Keratinocyte (primary cell): ENCODE measurements around the gene DEXI. TPM values are rescaled to one million over a fixed set of nuclear protein-coding genes. Genes with fewer than 3 reads are reported as not detected.

Experiments
- DNase-seq: peaks from one replicate; pipeline ENCODE4 v3.0.0-alpha.2; 2011; ENCODE audit warnings: low read depth, missing footprints, low spot score
- FAIRE-seq: peaks from 2 replicates; lab custom pipeline; 2011; peaks lifted over from hg19 to GRCh38; lab: Jason Lieb, UNC
- H2AFZ ChIP-seq: 2 replicates; pipeline ENCODE4 v1.6.0; 2012; ENCODE audit warnings: low read length, control low read depth, inconsistent platforms; ENCODE audit not compliant: control insufficient read depth
- H3K27ac ChIP-seq: 2 replicates; pipeline ENCODE4 v1.5.1; 2011; ENCODE audit warnings: low read length; ENCODE audit not compliant: control insufficient read depth, insufficient read depth
- H3K27me3 ChIP-seq: 3 replicates; pipeline ENCODE4 v1.6.0; 2011; ENCODE audit warnings: low read length; ENCODE audit not compliant: control insufficient read depth, insufficient read depth; ENCODE audit errors: extremely low read depth
- H3K36me3 ChIP-seq, 2 experiments: 2 replicates in 1 of 2; 3 replicates in 1 of 2; pipeline ENCODE4 v1.5.1; 2011; ENCODE audit warnings: low read length in 2 of 2, mild to moderate bottlenecking in 1 of 2; ENCODE audit not compliant: control insufficient read depth in 2 of 2, insufficient read depth in 2 of 2; ENCODE audit errors: extremely low read depth in 1 of 2
- H3K4me1 ChIP-seq: 3 replicates; pipeline ENCODE4 v1.5.1; 2011; ENCODE audit warnings: low read length; ENCODE audit not compliant: control insufficient read depth, insufficient read depth; ENCODE audit errors: extremely low read depth
- H3K4me2 ChIP-seq: 3 replicates; pipeline ENCODE4 v1.6.0; 2011; ENCODE audit warnings: low read depth, low read length; ENCODE audit not compliant: control insufficient read depth, insufficient read depth; ENCODE audit errors: extremely low read depth
- H3K4me3 ChIP-seq, 3 experiments: fragments of 200-600 bp in 1 of 3; sonication (generic) in 1 of 3; 2 replicates in 2 of 3; 3 replicates in 1 of 3; pipeline ENCODE4 v1.5.1; 2011 to 2016; ENCODE audit warnings: low read length in 3 of 3, mild to moderate bottlenecking in 3 of 3, control low read depth in 2 of 3, inconsistent platforms in 1 of 3, low read depth in 1 of 3, mixed read lengths in 1 of 3, mixed run types in 1 of 3, moderate library complexity in 1 of 3; ENCODE audit not compliant: control insufficient read depth in 2 of 3, insufficient read depth in 2 of 3; ENCODE audit errors: extremely low read depth in 1 of 3
- H3K79me2 ChIP-seq: 2 replicates; pipeline ENCODE4 v1.6.0; 2012; ENCODE audit warnings: low read length; ENCODE audit not compliant: control insufficient read depth, insufficient read depth
- H3K9ac ChIP-seq: 3 replicates; pipeline ENCODE4 v1.6.0; 2011; ENCODE audit warnings: low read length; ENCODE audit not compliant: control insufficient read depth, insufficient read depth; ENCODE audit errors: extremely low read depth
- H3K9me1 ChIP-seq: 3 replicates; pipeline ENCODE4 v1.6.0; 2011; ENCODE audit warnings: low read length; ENCODE audit not compliant: control insufficient read depth, insufficient read depth; ENCODE audit errors: extremely low read depth
- H3K9me3 ChIP-seq: 2 replicates; pipeline ENCODE4 v1.5.1; 2012; ENCODE audit warnings: low read depth, low read length; ENCODE audit not compliant: control insufficient read depth
- H4K20me1 ChIP-seq: 3 replicates; pipeline ENCODE4 v1.6.0; 2011; ENCODE audit warnings: low read length; ENCODE audit not compliant: control insufficient read depth, insufficient read depth; ENCODE audit errors: extremely low read depth
- EZH2 ChIP-seq: IDR thresholded peaks from one replicate; pipeline ENCODE4 v1.6.1; 2012; ENCODE audit warnings: inconsistent platforms, mild to moderate bottlenecking, low read length, moderate library complexity
- dilution Hi-C: fragments of 300-500 bp; cut with MboI; formaldehyde crosslinking; loops from one replicate; pipeline ENCODE4 v1.7.0; 2020; ENCODE audit warnings: low sequenced_read_pairs; ENCODE audit not compliant: extremely low pct_ligation_motif_present
- polyA plus RNA-seq, 5 experiments: library from polyadenylated mRNA; depleted of rRNA in 3 of 5; stranded (reverse) in 3 of 5; stranded (forward) in 1 of 5; unstranded in 1 of 5; fragments of >200 nt; gene quantifications; 1 replicate in 1 of 5; 2 replicates in 3 of 5; 3 replicates in 1 of 5; pipeline versions ENCODE4 v1.2.1 to v1.2.3, GENCODE V29; 2011 to 2012; ENCODE audit warnings: missing spikeins in 2 of 5, low read depth in 1 of 5, low replicate concordance in 1 of 5
- TF ChIP-seq, protein P1 (sequence below), 3 experiments: IDR thresholded peaks in 1 of 3; conservative IDR thresholded peaks in 1 of 3; optimal IDR thresholded peaks in 1 of 3; 2 replicates in 2 of 3; 3 replicates in 1 of 3; pipeline versions ENCODE3 to v1.5.1; 2011; ENCODE audit warnings: low read length in 3 of 3, mild to moderate bottlenecking in 3 of 3, moderate library complexity in 2 of 3, control low read depth in 1 of 3, inconsistent platforms in 1 of 3; ENCODE audit not compliant: insufficient read depth in 2 of 3; ENCODE audit errors: extremely low read depth in 1 of 3

Gene DEXI
- polyA plus RNA-seq, 1 donor (not counting 4 experiments of a cell fraction or from before 2014, with no cell fraction given), result 25.9 TPM

DNA sequence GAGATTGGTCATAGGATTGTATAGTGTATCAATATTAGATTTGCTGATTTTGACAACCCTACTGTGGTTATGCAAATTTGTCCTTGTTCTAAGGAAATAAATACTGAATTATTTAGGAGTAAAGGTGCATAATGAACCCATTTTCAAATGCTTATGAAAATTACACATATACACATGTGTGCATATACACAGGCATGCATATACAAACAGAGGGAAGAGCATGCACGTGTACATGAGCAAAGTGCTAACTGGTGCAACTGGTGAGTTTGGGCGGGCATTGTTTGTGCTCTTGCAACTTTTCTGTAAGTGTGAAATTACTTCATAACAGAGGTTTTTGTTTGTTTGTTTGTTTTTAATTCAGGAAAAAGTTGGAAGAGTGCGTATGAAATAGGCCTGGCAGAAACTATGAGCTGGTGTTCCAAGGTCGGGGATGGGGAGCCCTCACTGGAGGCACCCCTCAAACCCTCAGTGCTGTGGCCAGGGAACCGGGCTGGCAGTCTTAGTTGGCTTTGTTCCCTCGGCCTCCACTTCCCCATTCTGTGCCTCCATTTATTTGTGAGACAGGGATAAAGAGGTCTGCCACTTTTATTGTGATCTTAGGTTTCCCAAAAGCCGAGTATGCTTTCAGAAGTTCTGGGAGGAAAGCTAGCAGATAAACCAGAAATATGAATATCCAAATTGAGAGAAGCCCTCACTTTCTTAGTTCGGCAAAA, 5.8 kb downstream of the DEXI start:
- Histone ChIP-seq H3K4me1 (peaks cover 31% of the 10 kb centered on the region), H3K36me3 (peaks cover 11 to 33% of the 10 kb centered on the region in 2 experiments), H3K4me3 (no peak overlapping the region), H3K9me1 (peaks cover 5% of the 10 kb centered on the region), H3K9me3 (no peaks in the 10 kb centered on the region), H3K9ac (no peak overlapping the region), H2AFZ (no peak overlapping the region), H3K4me2 (no peak overlapping the region), H3K27ac (no peak overlapping the region), H4K20me1 (peaks cover 38% of the 10 kb centered on the region), H3K79me2 (peaks cover 79% of the 10 kb centered on the region), H3K27me3 (no peaks in the 10 kb centered on the region)
- TF ChIP-seq EZH2, result no peak
- TF ChIP-seq, protein P1, sequence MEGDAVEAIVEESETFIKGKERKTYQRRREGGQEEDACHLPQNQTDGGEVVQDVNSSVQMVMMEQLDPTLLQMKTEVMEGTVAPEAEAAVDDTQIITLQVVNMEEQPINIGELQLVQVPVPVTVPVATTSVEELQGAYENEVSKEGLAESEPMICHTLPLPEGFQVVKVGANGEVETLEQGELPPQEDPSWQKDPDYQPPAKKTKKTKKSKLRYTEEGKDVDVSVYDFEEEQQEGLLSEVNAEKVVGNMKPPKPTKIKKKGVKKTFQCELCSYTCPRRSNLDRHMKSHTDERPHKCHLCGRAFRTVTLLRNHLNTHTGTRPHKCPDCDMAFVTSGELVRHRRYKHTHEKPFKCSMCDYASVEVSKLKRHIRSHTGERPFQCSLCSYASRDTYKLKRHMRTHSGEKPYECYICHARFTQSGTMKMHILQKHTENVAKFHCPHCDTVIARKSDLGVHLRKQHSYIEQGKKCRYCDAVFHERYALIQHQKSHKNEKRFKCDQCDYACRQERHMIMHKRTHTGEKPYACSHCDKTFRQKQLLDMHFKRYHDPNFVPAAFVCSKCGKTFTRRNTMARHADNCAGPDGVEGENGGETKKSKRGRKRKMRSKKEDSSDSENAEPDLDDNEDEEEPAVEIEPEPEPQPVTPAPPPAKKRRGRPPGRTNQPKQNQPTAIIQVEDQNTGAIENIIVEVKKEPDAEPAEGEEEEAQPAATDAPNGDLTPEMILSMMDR (optimal IDR thresholded peaks at IDR 0.05 in 1 of 3, IDR thresholded peaks at IDR 0.05 in 1 of 3, conservative IDR thresholded peaks at IDR 0.05 in 1 of 3; ENCODE audit: extremely low read depth in 1 of 3, insufficient read depth in 2 of 3, low read length in 3 of 3), result no peak
- no peak for FAIRE-seq
- dilution Hi-C loops, result no loop called here
- no peak for DNase-seq

DNA sequence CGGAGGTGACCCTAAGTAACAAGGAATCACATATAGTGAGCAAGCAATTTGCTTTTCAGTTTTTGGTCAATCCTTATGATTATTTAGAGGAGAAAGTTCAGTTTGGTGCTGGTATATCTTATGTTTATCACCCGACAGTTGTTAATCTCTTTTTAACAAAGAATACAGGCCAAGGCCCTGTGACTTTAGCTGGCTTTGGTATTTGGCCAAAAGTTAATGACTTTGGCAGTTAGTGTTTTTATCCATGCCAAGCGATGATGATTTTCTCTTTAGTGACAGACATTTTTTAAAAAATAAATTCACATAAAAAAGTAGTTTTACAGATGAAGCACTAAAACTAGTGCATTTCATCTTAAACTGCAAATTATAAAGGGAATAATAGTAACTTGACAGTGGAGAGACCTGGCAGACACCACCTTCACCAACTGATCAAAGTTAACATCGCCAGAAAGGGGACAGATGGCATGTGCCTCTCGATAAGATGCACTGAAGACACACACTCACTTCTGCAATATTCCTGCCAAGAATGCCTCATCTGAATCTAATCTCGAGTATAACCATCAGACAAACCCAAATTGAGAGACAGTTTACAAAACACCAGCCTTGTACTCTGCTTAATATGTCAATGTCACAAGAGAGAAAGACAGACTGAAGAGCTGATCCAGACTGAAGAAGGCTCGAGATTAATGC, 6.9 kb downstream of the DEXI start:
- Histone ChIP-seq H3K79me2 (peaks cover 68% of the 10 kb centered on the region), H4K20me1 (peaks cover 28% of the 10 kb centered on the region), H3K27ac (no peak overlapping the region), H3K4me2 (no peak overlapping the region), H3K4me1 (peaks cover 24% of the 10 kb centered on the region), H3K9me1 (peaks cover 4% of the 10 kb centered on the region), H3K27me3 (no peaks in the 10 kb centered on the region), H3K4me3 (no peak overlapping the region), H2AFZ (no peak overlapping the region), H3K9ac (no peak overlapping the region), H3K36me3 (peaks cover 16 to 33% of the 10 kb centered on the region in 2 experiments), H3K9me3 (no peaks in the 10 kb centered on the region)
- no peak for DNase-seq
- dilution Hi-C loops, result no loop called here
- no peak for FAIRE-seq
- TF ChIP-seq, protein P1 (optimal IDR thresholded peaks at IDR 0.05 in 1 of 3, IDR thresholded peaks at IDR 0.05 in 1 of 3, conservative IDR thresholded peaks at IDR 0.05 in 1 of 3; ENCODE audit: extremely low read depth in 1 of 3, insufficient read depth in 2 of 3, low read length in 3 of 3), result no peak
- TF ChIP-seq EZH2, result no peak
